ENCODE data around the gene NEXN. TPM values are rescaled to one million over a fixed set of nuclear protein-coding genes. Genes with fewer than 3 reads are reported as not detected.

NEXN gene
- total RNA-seq, 4 donors from 2014 or later = 5.6 to 38.0 (median 10.5) TPM

GRCh38 chr1:77961392-77961791 lies 73.0 kb downstream of the NEXN start:
- no peak for TF ChIP-seq POLR2A (IDR thresholded peaks at IDR 0.05)
- TF ChIP-seq, protein P1, sequence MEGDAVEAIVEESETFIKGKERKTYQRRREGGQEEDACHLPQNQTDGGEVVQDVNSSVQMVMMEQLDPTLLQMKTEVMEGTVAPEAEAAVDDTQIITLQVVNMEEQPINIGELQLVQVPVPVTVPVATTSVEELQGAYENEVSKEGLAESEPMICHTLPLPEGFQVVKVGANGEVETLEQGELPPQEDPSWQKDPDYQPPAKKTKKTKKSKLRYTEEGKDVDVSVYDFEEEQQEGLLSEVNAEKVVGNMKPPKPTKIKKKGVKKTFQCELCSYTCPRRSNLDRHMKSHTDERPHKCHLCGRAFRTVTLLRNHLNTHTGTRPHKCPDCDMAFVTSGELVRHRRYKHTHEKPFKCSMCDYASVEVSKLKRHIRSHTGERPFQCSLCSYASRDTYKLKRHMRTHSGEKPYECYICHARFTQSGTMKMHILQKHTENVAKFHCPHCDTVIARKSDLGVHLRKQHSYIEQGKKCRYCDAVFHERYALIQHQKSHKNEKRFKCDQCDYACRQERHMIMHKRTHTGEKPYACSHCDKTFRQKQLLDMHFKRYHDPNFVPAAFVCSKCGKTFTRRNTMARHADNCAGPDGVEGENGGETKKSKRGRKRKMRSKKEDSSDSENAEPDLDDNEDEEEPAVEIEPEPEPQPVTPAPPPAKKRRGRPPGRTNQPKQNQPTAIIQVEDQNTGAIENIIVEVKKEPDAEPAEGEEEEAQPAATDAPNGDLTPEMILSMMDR (IDR thresholded peaks at IDR 0.05) = no peak
- peaks cover 0 to 99% (median 3%) of the 10 kb centered on the region in 3 donors for H3K36me3 ChIP-seq

DNA sequence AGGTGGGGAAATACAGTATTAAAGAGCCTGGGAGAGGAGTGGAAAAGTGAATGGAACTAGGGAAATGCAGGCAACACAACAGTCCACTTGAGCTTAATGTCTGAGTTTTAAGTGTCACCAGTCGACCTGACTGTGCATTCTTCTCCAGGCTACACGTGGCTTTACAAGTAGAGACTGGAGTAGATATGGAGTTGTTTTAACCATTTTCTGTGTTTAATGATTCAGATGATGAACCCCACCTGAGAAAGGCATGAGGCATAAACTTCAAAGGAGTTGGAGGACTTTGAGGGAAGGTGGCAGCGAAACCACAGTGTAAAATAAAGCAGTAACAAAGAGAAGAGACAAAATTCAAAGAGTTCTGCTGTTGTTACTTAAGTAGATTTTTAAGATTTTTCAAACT lies 77.9 kb downstream of the NEXN start:
- Histone ChIP-seq H3K36me3 (peaks cover 0 to 94% (median 3%) of the 10 kb centered on the region in 3 donors), H3K4me1 (peaks cover 0 to 12% (median 0%) of the 10 kb centered on the region in 4 donors), H3K4me3 (no peak overlapping the region), H3K9me3 (no peaks in the 10 kb centered on the region), H3K27ac (no peak overlapping the region), H3K27me3 (no peaks in the 10 kb centered on the region)
- no peak for DNase-seq
- TF ChIP-seq, protein P1 (IDR thresholded peaks at IDR 0.05) = no peak
- no peak for TF ChIP-seq POLR2A (IDR thresholded peaks at IDR 0.05)

More at GRCh38 chr1:77961392-77961791, 73.0 kb downstream of the NEXN start:
- H3K4me3 ChIP-seq = no peak overlapping the region
- no peaks in the 10 kb centered on the region for H3K27me3 ChIP-seq
- H3K9me3 ChIP-seq = no peaks in the 10 kb centered on the region
- no peak overlapping the region for H3K27ac ChIP-seq
- no peak for DNase-seq
- no peaks in the 10 kb centered on the region for H3K4me1 ChIP-seq

GRCh38 chr1:77970192-77970591 lies 81.8 kb downstream of the NEXN start:
- Histone ChIP-seq H3K4me3 (no peak overlapping the region), H3K36me3 (peaks cover 0 to 61% (median 3%) of the 10 kb centered on the region in 3 donors), H3K27ac (no peak overlapping the region), H3K9me3 (no peaks in the 10 kb centered on the region), H3K27me3 (no peaks in the 10 kb centered on the region), H3K4me1 (peaks cover 0 to 17% (median 1%) of the 10 kb centered on the region in 4 donors)
- TF ChIP-seq, protein P1 (IDR thresholded peaks at IDR 0.05) = no peak
- TF ChIP-seq POLR2A (IDR thresholded peaks at IDR 0.05) = no peak
- no peak for DNase-seq

DNA sequence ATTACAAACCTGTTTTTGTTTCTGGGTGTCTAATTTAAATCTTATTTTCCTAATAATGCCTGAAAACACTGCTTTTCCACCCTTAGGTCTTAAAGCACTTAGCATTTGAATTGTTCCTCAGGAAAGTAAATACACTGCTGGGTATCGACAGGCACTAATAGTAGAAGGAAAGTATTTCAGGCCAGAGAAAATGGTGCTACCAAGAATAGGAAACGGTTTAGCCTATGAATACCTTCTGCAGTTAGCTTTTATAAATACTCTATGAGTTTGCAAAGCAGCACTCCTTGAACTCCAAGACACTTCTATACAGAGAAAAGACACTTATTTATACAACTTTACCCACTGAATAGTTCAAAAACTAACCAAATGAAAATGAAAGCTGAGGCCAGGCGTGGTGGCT lies 83.7 kb downstream of the NEXN start:
- TF ChIP-seq, protein P1 (IDR thresholded peaks at IDR 0.05) = no peak
- TF ChIP-seq POLR2A (IDR thresholded peaks at IDR 0.05) = no peak
- Histone ChIP-seq H3K27me3 (no peaks in the 10 kb centered on the region), H3K9me3 (no peaks in the 10 kb centered on the region), H3K27ac (no peak overlapping the region), H3K4me1 (peaks cover 0 to 32% (median 9%) of the 10 kb centered on the region in 4 donors), H3K4me3 (no peak overlapping the region), H3K36me3 (peaks cover 0 to 42% (median 0%) of the 10 kb centered on the region in 3 donors)
- no peak for DNase-seq

- Histone ChIP-seq H3K4me1 (peaks cover 0 to 28% (median 11%) of the 10 kb centered on the region in 4 donors), H3K27me3 (no peaks in the 10 kb centered on the region), H3K4me3 (peak overlapping the region in 1 of 4 donors; percentile 80), H3K9me3 (no peaks in the 10 kb centered on the region), H3K27ac (peak overlapping the region in 1 of 4 donors; percentile 94), H3K36me3 (peaks cover 0 to 10% (median 0%) of the 10 kb centered on the region in 3 donors)
- no peak for DNase-seq
- TF ChIP-seq, protein P1 (IDR thresholded peaks at IDR 0.05) = no peak
- TF ChIP-seq POLR2A (IDR thresholded peaks at IDR 0.05) = no peak
Observed at GRCh38 chr1:77975386-77975785, 87.0 kb downstream of the NEXN start.

All from Peyer's patch (tissue), 4 donors.